H1 (cell line): ENCODE data around the gene KDELR1.

Experiments used
- CREB1 ChIP-seq: IDR thresholded peaks from 2 replicates; pipeline ENCODE4 v1.6.1; 2012; ENCODE audit warnings: inconsistent platforms
- EZH2 ChIP-seq: fragments of 200-600 bp; sonication (generic); IDR thresholded peaks from 2 replicates; pipeline ENCODE4 v1.7.1; 2012; ENCODE audit warnings: low read depth, mild to moderate bottlenecking, moderate library complexity, low read length, inconsistent platforms; ENCODE audit not compliant: severe bottlenecking
- NRF1 ChIP-seq: IDR thresholded peaks from 2 replicates; pipeline ENCODE4 v1.6.1; 2011; ENCODE audit warnings: mild to moderate bottlenecking, low read depth, low read length, improper control_type of control experiment
- PHF8 ChIP-seq: fragments of 200-600 bp; sonication (generic); conservative IDR thresholded peaks from 2 replicates; pipeline ENCODE4 v1.7.1; 2012; ENCODE audit warnings: low read depth, mild to moderate bottlenecking, inconsistent platforms, low read length, moderate library complexity
- POLR2A ChIP-seq, 2 experiments: IDR thresholded peaks; 1 replicate in 1 of 2; 2 replicates in 1 of 2; pipeline ENCODE4 v1.6.1; 2011; ENCODE audit warnings: low read depth in 2 of 2, low read length in 2 of 2, mild to moderate bottlenecking in 2 of 2; ENCODE audit errors: control extremely low read depth in 1 of 2
- POLR2AphosphoS5 ChIP-seq: IDR thresholded peaks from 2 replicates; pipeline ENCODE4 v1.6.1; 2011; ENCODE audit warnings: low read depth, low read length
- RAD21 ChIP-seq, 2 experiments: IDR thresholded peaks in 1 of 2; conservative IDR thresholded peaks in 1 of 2; 2 replicates each; pipeline ENCODE4 v1.6.1; 2011; ENCODE audit warnings: low read depth in 2 of 2, low read length in 2 of 2, improper control_type of control experiment in 1 of 2, inconsistent platforms in 1 of 2, mild to moderate bottlenecking in 1 of 2, moderate library complexity in 1 of 2
- SAP30 ChIP-seq: fragments of 300-600 bp; sonication (generic); IDR thresholded peaks from 2 replicates; pipeline ENCODE4 v1.7.1; 2012; ENCODE audit warnings: low read length, moderate library complexity, mild to moderate bottlenecking, inconsistent platforms; ENCODE audit not compliant: insufficient read depth, insufficient replicate concordance
- SP1 ChIP-seq: IDR thresholded peaks from 2 replicates; pipeline ENCODE4 v1.6.1; 2011; ENCODE audit warnings: low read depth, low read length
- SP4 ChIP-seq: IDR thresholded peaks from 2 replicates; pipeline ENCODE4 v1.6.1; 2012; ENCODE audit warnings: low read length, inconsistent platforms
- TAF1 ChIP-seq: IDR thresholded peaks from 2 replicates; pipeline ENCODE4 v1.6.1; 2011; ENCODE audit warnings: mild to moderate bottlenecking, low read depth, low read length
- TAF7 ChIP-seq: optimal IDR thresholded peaks from 2 replicates; pipeline ENCODE3; 2011; ENCODE audit warnings: low read depth, mild to moderate bottlenecking, inconsistent platforms, low read length, moderate library complexity, borderline replicate concordance
- TF ChIP-seq, protein P1 (sequence below), 3 experiments: IDR thresholded peaks; 1 replicate in 2 of 3; 2 replicates in 1 of 3; pipeline versions ENCODE4 v1.5.1 to v1.6.1; 2011; ENCODE audit warnings: low read length in 3 of 3, mild to moderate bottlenecking in 3 of 3, inconsistent platforms in 2 of 3, low read depth in 1 of 3, moderate library complexity in 1 of 3; ENCODE audit not compliant: insufficient read depth in 1 of 3; ENCODE audit errors: control extremely low read depth in 1 of 3

- TF ChIP-seq POLR2A (IDR thresholded peaks at IDR 0.05; ENCODE audit: control extremely low read depth in 1 of 2, low read depth in 2 of 2, low read length in 2 of 2) = no peak
- TF ChIP-seq SP4 = no peak
- TF ChIP-seq, protein P1, sequence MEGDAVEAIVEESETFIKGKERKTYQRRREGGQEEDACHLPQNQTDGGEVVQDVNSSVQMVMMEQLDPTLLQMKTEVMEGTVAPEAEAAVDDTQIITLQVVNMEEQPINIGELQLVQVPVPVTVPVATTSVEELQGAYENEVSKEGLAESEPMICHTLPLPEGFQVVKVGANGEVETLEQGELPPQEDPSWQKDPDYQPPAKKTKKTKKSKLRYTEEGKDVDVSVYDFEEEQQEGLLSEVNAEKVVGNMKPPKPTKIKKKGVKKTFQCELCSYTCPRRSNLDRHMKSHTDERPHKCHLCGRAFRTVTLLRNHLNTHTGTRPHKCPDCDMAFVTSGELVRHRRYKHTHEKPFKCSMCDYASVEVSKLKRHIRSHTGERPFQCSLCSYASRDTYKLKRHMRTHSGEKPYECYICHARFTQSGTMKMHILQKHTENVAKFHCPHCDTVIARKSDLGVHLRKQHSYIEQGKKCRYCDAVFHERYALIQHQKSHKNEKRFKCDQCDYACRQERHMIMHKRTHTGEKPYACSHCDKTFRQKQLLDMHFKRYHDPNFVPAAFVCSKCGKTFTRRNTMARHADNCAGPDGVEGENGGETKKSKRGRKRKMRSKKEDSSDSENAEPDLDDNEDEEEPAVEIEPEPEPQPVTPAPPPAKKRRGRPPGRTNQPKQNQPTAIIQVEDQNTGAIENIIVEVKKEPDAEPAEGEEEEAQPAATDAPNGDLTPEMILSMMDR (IDR thresholded peaks at IDR 0.05; ENCODE audit: control extremely low read depth in 1 of 3, insufficient read depth in 1 of 3, low read depth in 1 of 3, low read length in 3 of 3) = no peak
- TF ChIP-seq CREB1 = no peak
- no peak for TF ChIP-seq NRF1
- TF ChIP-seq RAD21 (IDR thresholded peaks at IDR 0.05 in 1 of 2, conservative IDR thresholded peaks at IDR 0.05 in 1 of 2; ENCODE audit: low read depth in 2 of 2, low read length in 2 of 2) = no peak
- no peak for TF ChIP-seq SP1
- TF ChIP-seq PHF8 = no peak
- no peak for TF ChIP-seq EZH2
- TF ChIP-seq TAF1 = no peak
- TF ChIP-seq SAP30 = no peak
- no peak for TF ChIP-seq POLR2AphosphoS5
- no peak for TF ChIP-seq TAF7
These were observed 36.9 kb downstream of the KDELR1 start for GRCh38 chr19:48354332-48354992.
